Smooth muscle cell (in vitro differentiated cells): ENCODE measurements around the gene CCPG1. TPM values are rescaled to one million over a fixed set of nuclear protein-coding genes. Genes with fewer than 3 reads are reported as not detected.
"Not testable (repeated sequence)": the region's sequence is repeated elsewhere in the genome, so short reads cannot be mapped to it uniquely, and the experiment has no call there.

ENCODE experiments used
- DNase-seq: peaks from one replicate; lab custom pipeline; 2025; ENCODE audit not compliant: unreplicated experiment; lab: John Stamatoyannopoulos, UW
- H2AFZ ChIP-seq: fragments of 200-600 bp; sonication (generic); 2 replicates; pipeline ENCODE4 v1.6.0; 2016; ENCODE audit warnings: antibody characterized with exemption, low read depth, mild to moderate bottlenecking
- H3F3A ChIP-seq: fragments of 200-600 bp; sonication (generic); 2 replicates; pipeline ENCODE4 v1.6.0; 2017; ENCODE audit warnings: antibody characterized with exemption, low read depth
- H3K27ac ChIP-seq: fragments of 200-600 bp; sonication (generic); 2 replicates; pipeline ENCODE4 v1.5.1; 2016; ENCODE audit warnings: low read depth, mild to moderate bottlenecking
- H3K27me3 ChIP-seq: fragments of 200-600 bp; sonication (generic); 2 replicates; pipeline ENCODE4 v1.6.1; 2016; ENCODE audit warnings: low read depth, mild to moderate bottlenecking
- H3K36me3 ChIP-seq: fragments of 200-600 bp; sonication (generic); 2 replicates; pipeline ENCODE4 v1.5.1; 2016; ENCODE audit warnings: low read depth
- H3K4me1 ChIP-seq: fragments of 200-600 bp; sonication (generic); 2 replicates; pipeline ENCODE4 v1.5.1; 2016; ENCODE audit warnings: low read depth
- H3K4me2 ChIP-seq: fragments of 200-600 bp; sonication (generic); 2 replicates; pipeline ENCODE4 v1.6.0; 2016; ENCODE audit warnings: mild to moderate bottlenecking
- H3K4me3 ChIP-seq: fragments of 200-600 bp; sonication (generic); 2 replicates; pipeline ENCODE4 v1.5.1; 2016; ENCODE audit warnings: mild to moderate bottlenecking
- H3K79me2 ChIP-seq: fragments of 200-600 bp; sonication (generic); 2 replicates; pipeline ENCODE4 v1.6.0; 2016; ENCODE audit warnings: low read depth, mild to moderate bottlenecking
- H3K9ac ChIP-seq: fragments of 200-600 bp; sonication (generic); 2 replicates; pipeline ENCODE4 v1.6.0; 2016; ENCODE audit warnings: low read depth
- H3K9me3 ChIP-seq: fragments of 200-600 bp; sonication (generic); replicated peaks from 2 replicates; pipeline ENCODE4 v1.5.1; 2016; ENCODE audit warnings: low read depth
- H4K20me1 ChIP-seq: fragments of 200-600 bp; sonication (generic); 2 replicates; pipeline ENCODE4 v1.6.0; 2016; ENCODE audit warnings: low read depth
- CTCF ChIP-seq: fragments of 200-600 bp; sonication (generic); IDR thresholded peaks from 2 replicates; pipeline ENCODE4 v1.5.1; 2017; ENCODE audit warnings: borderline replicate concordance, mild to moderate bottlenecking, antibody characterized with exemption; ENCODE audit not compliant: insufficient read depth, poor library complexity, severe bottlenecking
- WGBS: methylation state at CpG from one replicate; pipeline ENCODE4 v1.1.7; 2016; ENCODE audit warnings: low lambda C conversion rate; 5-methylcytosine and 5-hydroxymethylcytosine counted together
- polyA plus RNA-seq: library from polyadenylated mRNA; unstranded; fragments of >200 nt; fragmentation: Nextera tagmentation; extraction: Ambion mirVana; gene quantifications from 2 replicates; pipeline ENCODE4 v1.2.1, GENCODE V29; 2016
- total RNA-seq: library from RNA; depleted of rRNA; stranded (reverse); fragments of >200 nt; gene quantifications from 2 replicates; pipeline ENCODE4 v1.2.3, GENCODE V29; 2014

The CCPG1 gene
- total and polyA plus RNA-seq, 2 experiments from 2014 or later = 24.9 to 39.1 TPM

GRCh38 chr15:55434989-55435825, 27.0 kb upstream of the CCPG1 start:
- H3K27ac ChIP-seq = no peak overlapping the region
- H3F3A ChIP-seq = no peaks in the 10 kb centered on the region
- H3K9me3 ChIP-seq = no peaks in the 10 kb centered on the region
- no peaks in the 10 kb centered on the region for H3K36me3 ChIP-seq
- no peak overlapping the region for H3K4me3 ChIP-seq
- no peaks in the 10 kb centered on the region for H3K27me3 ChIP-seq
- no peaks in the 10 kb centered on the region for H4K20me1 ChIP-seq
- H2AFZ ChIP-seq = no peak overlapping the region
- DNase-seq = no peak
- H3K79me2 ChIP-seq = no peaks in the 10 kb centered on the region
- no peak overlapping the region for H3K4me2 ChIP-seq
- no peak overlapping the region for H3K9ac ChIP-seq
- 25% methylated on average over 6 of the region's 6 CpGs for WGBS
- peak; percentile 48 for TF ChIP-seq CTCF
- no peaks in the 10 kb centered on the region for H3K4me1 ChIP-seq

GRCh38 chr15:55422089-55422488, 13.9 kb upstream of the CCPG1 start:
- no peaks in the 10 kb centered on the region for H3K4me1 ChIP-seq
- H3K4me2 ChIP-seq = no peak overlapping the region
- no peak for TF ChIP-seq CTCF
- no peaks in the 10 kb centered on the region for H4K20me1 ChIP-seq
- no peak overlapping the region for H3K9ac ChIP-seq
- H3K79me2 ChIP-seq = no peaks in the 10 kb centered on the region
- H3F3A ChIP-seq = no peaks in the 10 kb centered on the region
- H3K9me3 ChIP-seq = no peaks in the 10 kb centered on the region
- no peaks in the 10 kb centered on the region for H3K27me3 ChIP-seq
- no peak overlapping the region for H3K4me3 ChIP-seq
- DNase-seq = no peak
- H2AFZ ChIP-seq = no peak overlapping the region
- no peaks in the 10 kb centered on the region for H3K36me3 ChIP-seq
- H3K27ac ChIP-seq = no peak overlapping the region
- WGBS = 0% methylated on average over 1 of the region's 1 CpG

GRCh38 chr15:55420171-55420866, 12.2 kb upstream of the CCPG1 start:
- H3K36me3 ChIP-seq = no peaks in the 10 kb centered on the region
- H3K4me3 ChIP-seq = no peak overlapping the region
- H3K4me1 ChIP-seq = no peaks in the 10 kb centered on the region
- no peak overlapping the region for H3K27ac ChIP-seq
- H3K9ac ChIP-seq = no peak overlapping the region
- H3K4me2 ChIP-seq = no peak overlapping the region
- no peaks in the 10 kb centered on the region for H4K20me1 ChIP-seq
- no peaks in the 10 kb centered on the region for H3K9me3 ChIP-seq
- H3K27me3 ChIP-seq = no peaks in the 10 kb centered on the region
- no peak overlapping the region for H2AFZ ChIP-seq
- TF ChIP-seq CTCF = no peak
- no peaks in the 10 kb centered on the region for H3K79me2 ChIP-seq
- DNase-seq = no peak
- no peaks in the 10 kb centered on the region for H3F3A ChIP-seq

- H3K4me3 ChIP-seq, H2AFZ ChIP-seq, H3K4me1 ChIP-seq, H3K27me3 ChIP-seq, H3K4me2 ChIP-seq, H3K27ac ChIP-seq, H3K79me2 ChIP-seq, H3K9ac ChIP-seq, H4K20me1 ChIP-seq, H3K9me3 ChIP-seq, H3K36me3 ChIP-seq, DNase-seq, H3F3A ChIP-seq: not testable (repeated sequence)
- 35% methylated on average over 8 of the region's 8 CpGs for WGBS
Observed at GRCh38 chr15:55417678-55418077, 9.5 kb upstream of the CCPG1 start.

GRCh38 chr15:55408976-55409375, 817 bp upstream of the CCPG1 start:
- H3K27ac ChIP-seq = peak overlapping the region; percentile 68
- not testable (repeated sequence) for H3K79me2 ChIP-seq, H3K9me3 ChIP-seq, H3F3A ChIP-seq, H4K20me1 ChIP-seq, DNase-seq, H3K36me3 ChIP-seq, H3K27me3 ChIP-seq, H3K4me1 ChIP-seq
- peak overlapping the region; percentile 85 for H3K4me2 ChIP-seq
- H3K9ac ChIP-seq = peak overlapping the region; percentile 64
- 82% methylated on average over 14 of the region's 14 CpGs for WGBS
- peak overlapping the region; percentile 94 for H2AFZ ChIP-seq
- H3K4me3 ChIP-seq = peak overlapping the region; percentile 88
